ENCODE data around the gene HNRNPL. TPM values are rescaled to one million over a fixed set of nuclear protein-coding genes. Genes with fewer than 3 reads are reported as not detected.

HNRNPL gene
- polyA plus RNA-seq, 1 donor from 2014 or later = 315 TPM

GRCh38 chr19:38880882-38881609, 31.3 kb upstream of the HNRNPL start:
- Histone ChIP-seq H3K4me2 (ENCODE audit: low read length) (no peak overlapping the region), H4K20me1 (ENCODE audit: insufficient read depth) (no peaks in the 10 kb centered on the region), H3K9me2 (ENCODE audit: insufficient read depth, low read length) (no peaks in the 10 kb centered on the region), H3K9ac (ENCODE audit: low read length) (no peak overlapping the region), H3K79me2 (replicated peaks; ENCODE audit: insufficient read depth, low read length) (no peaks in the 10 kb centered on the region), H3K9me3 (ENCODE audit: low read length) (no peaks in the 10 kb centered on the region), H2AFZ (ENCODE audit: low read depth, low read length) (no peak overlapping the region), H3K27ac (ENCODE audit: low read length) (no peak overlapping the region), H3K27me3 (ENCODE audit: insufficient read depth, low read depth, low read length) (no peaks in the 10 kb centered on the region), H3K36me3 (ENCODE audit: insufficient read depth, low read length) (no peaks in the 10 kb centered on the region), H3F3A (ENCODE audit: insufficient read depth, low read length, poor library complexity, severe bottlenecking) (no peaks in the 10 kb centered on the region), H3K4me3 (ENCODE audit: low read length) (no peak overlapping the region)
- TF ChIP-seq TAF1 (IDR thresholded peaks at IDR 0.05; ENCODE audit: low read depth) (no peak), EZH2 (IDR thresholded peaks at IDR 0.05; ENCODE audit: borderline replicate concordance, insufficient read depth, low read length, poor library complexity, severe bottlenecking) (no peak), REST (IDR thresholded peaks at IDR 0.05; ENCODE audit: borderline replicate concordance) (no peak), EP300 (conservative IDR thresholded peaks at IDR 0.05; ENCODE audit: poor library complexity, severe bottlenecking) (no peak), SMC3 (conservative IDR thresholded peaks at IDR 0.05; ENCODE audit: poor library complexity) (no peak)

- Histone ChIP-seq H3K9me2 (ENCODE audit: insufficient read depth, low read length) (no peaks in the 10 kb centered on the region), H3K4me2 (ENCODE audit: low read length) (no peak overlapping the region), H3F3A (ENCODE audit: insufficient read depth, low read length, poor library complexity, severe bottlenecking) (no peaks in the 10 kb centered on the region), H3K9ac (ENCODE audit: low read length) (no peak overlapping the region), H3K79me2 (replicated peaks; ENCODE audit: insufficient read depth, low read length) (no peaks in the 10 kb centered on the region), H2AFZ (ENCODE audit: low read depth, low read length) (no peak overlapping the region), H3K9me3 (ENCODE audit: low read length) (no peaks in the 10 kb centered on the region), H3K27me3 (ENCODE audit: insufficient read depth, low read depth, low read length) (no peaks in the 10 kb centered on the region), H4K20me1 (ENCODE audit: insufficient read depth) (no peaks in the 10 kb centered on the region), H3K27ac (ENCODE audit: low read length) (no peak overlapping the region), H3K36me3 (ENCODE audit: insufficient read depth, low read length) (no peaks in the 10 kb centered on the region), H3K4me3 (ENCODE audit: low read length) (no peak overlapping the region)
- TF ChIP-seq TAF1 (IDR thresholded peaks at IDR 0.05; ENCODE audit: low read depth) (no peak), REST (IDR thresholded peaks at IDR 0.05; ENCODE audit: borderline replicate concordance) (no peak), EP300 (conservative IDR thresholded peaks at IDR 0.05; ENCODE audit: poor library complexity, severe bottlenecking) (no peak), EZH2 (IDR thresholded peaks at IDR 0.05; ENCODE audit: borderline replicate concordance, insufficient read depth, low read length, poor library complexity, severe bottlenecking) (no peak), RAD21 (conservative IDR thresholded peaks at IDR 0.05) (no peak), CTCF (IDR thresholded peaks at IDR 0.05; ENCODE audit: poor library complexity, severe bottlenecking) (no peak), SMC3 (conservative IDR thresholded peaks at IDR 0.05; ENCODE audit: poor library complexity) (no peak), MXI1 (conservative IDR thresholded peaks at IDR 0.05; ENCODE audit: poor library complexity, severe bottlenecking) (no peak), POLR2AphosphoS5 (IDR thresholded peaks at IDR 0.05) (no peak)
These were observed 30.5 kb upstream of the HNRNPL start for GRCh38 chr19:38880076-38880881.

Measured in neural cell (in vitro differentiated cells).